Measurements from ENCODE around the gene CASP8.

The CASP8 gene

GRCh38 chr2:201244829-201245228 lies 15.5 kb upstream of the CASP8 start:
- H3K4me3 ChIP-seq (ENCODE audit: low read depth, low read length) = no peak overlapping the region
- no peak for TF ChIP-seq CTCF (IDR thresholded peaks at IDR 0.05; ENCODE audit: low read depth, low read length)

- no peak for TF ChIP-seq CTCF (IDR thresholded peaks at IDR 0.05; ENCODE audit: low read depth, low read length)
Observed at GRCh38 chr2:201246280-201246679, 14.1 kb upstream of the CASP8 start.

GRCh38 chr2:201248288-201248844 lies 12.0 kb upstream of the CASP8 start:
- no peak for TF ChIP-seq CTCF (IDR thresholded peaks at IDR 0.05; ENCODE audit: low read depth, low read length)
- no peak overlapping the region for H3K4me3 ChIP-seq (ENCODE audit: low read depth, low read length)

More at GRCh38 chr2:201246280-201246679, 14.1 kb upstream of the CASP8 start:
- no peak overlapping the region for H3K4me3 ChIP-seq (ENCODE audit: low read depth, low read length)

- no peak overlapping the region for H3K4me3 ChIP-seq (ENCODE audit: low read depth, low read length)
- no peak for TF ChIP-seq CTCF (IDR thresholded peaks at IDR 0.05; ENCODE audit: low read depth, low read length)
Observed at GRCh38 chr2:201249889-201250288, 10.4 kb upstream of the CASP8 start.

- TF ChIP-seq CTCF (IDR thresholded peaks at IDR 0.05; ENCODE audit: low read depth, low read length) = no peak
- H3K4me3 ChIP-seq (ENCODE audit: low read depth, low read length) = no peak overlapping the region
Observed at GRCh38 chr2:201250741-201251140, 9.6 kb upstream of the CASP8 start.

- no peak overlapping the region for H3K4me3 ChIP-seq (ENCODE audit: low read depth, low read length)
- no peak for TF ChIP-seq CTCF (IDR thresholded peaks at IDR 0.05; ENCODE audit: low read depth, low read length)
Observed at GRCh38 chr2:201254081-201254730, 6.1 kb upstream of the CASP8 start.

GRCh38 chr2:201255408-201256033 lies 4.8 kb upstream of the CASP8 start:
- TF ChIP-seq CTCF (IDR thresholded peaks at IDR 0.05; ENCODE audit: low read depth, low read length) = no peak
- H3K4me3 ChIP-seq (ENCODE audit: low read depth, low read length) = no peak overlapping the region

All from WI38 (cell line).